ENCODE data around the gene PCSK2. TPM values are rescaled to one million over a fixed set of nuclear protein-coding genes. Genes with fewer than 3 reads are reported as not detected.

PCSK2 gene
- total and polyA plus RNA-seq, 4 donors: 0.13 to 2.2 TPM; not detected in 2

DNA sequence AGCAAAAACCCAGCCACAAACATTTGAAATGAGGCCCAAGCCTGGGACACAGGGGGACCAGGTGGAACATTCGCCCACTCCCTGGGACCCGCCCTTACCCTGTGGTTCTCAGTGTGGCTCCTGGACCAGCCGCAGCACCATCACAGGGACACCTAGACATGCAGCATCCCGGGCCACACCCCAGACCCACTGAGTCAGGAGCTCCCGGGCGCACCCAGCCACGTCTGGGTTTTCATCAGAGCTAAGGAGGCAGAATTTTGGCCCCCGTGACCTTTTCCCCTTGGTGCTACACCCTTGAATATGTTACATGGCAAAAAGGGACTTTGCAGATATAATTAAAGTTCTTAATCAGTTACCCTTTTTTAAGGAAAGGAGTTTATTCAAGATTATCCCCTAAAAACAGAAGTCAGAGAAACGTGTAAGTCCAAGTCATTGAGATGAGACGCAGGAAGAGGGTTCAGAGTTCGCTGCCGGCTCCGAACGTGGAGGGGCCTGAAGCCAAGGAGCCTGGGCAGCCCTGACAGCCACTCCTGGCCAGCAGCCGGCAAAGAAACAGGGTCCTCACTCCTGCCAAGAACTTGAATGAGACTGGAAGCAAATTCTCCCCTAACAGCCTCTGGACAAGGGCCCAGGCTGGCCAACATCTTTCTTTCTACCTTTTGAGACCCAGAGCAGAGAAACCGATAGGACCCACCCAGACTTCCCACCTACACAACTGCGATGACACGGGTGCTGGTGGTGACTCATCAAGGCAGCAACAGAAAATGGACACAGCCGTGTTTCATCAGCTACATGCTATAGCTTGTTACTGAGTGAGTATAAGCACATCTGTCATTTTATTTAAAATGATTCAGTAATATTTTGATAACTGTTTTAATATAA, 279.0 kb downstream of the PCSK2 start:
- WGBS, 2 donors: 76 to 77% methylated on average over 19 of the region's 19 CpGs
- Histone ChIP-seq H3K9me3 (ENCODE audit: control insufficient read depth, low read length) (no peaks in the 10 kb centered on the region), H3K36me3 (ENCODE audit: control insufficient read depth in 1 of 2, insufficient read depth in 2 of 2, low read length in 1 of 2) (no peaks in the 10 kb centered on the region), H3K27ac (ENCODE audit: low read depth in 1 of 2, low read length in 2 of 2) (no peak overlapping the region), H3K27me3 (ENCODE audit: control insufficient read depth in 1 of 2, insufficient read depth in 2 of 2, low read length in 1 of 2) (no peaks in the 10 kb centered on the region), H3K4me3 (ENCODE audit: low read length in 2 of 2) (no peak overlapping the region), H3K4me1 (ENCODE audit: control insufficient read depth in 1 of 2, insufficient read depth in 2 of 2, low read length in 2 of 2) (no peaks in the 10 kb centered on the region)
- DNase-seq (peak in 1 of 2 donors; percentile 55), ATAC-seq (ENCODE audit: low FRiP score) (peak; percentile 23)
- intact Hi-C loops (cut with DNase I): loop anchor here (2.0 to 10.0 kb wide), 7 partner anchors 109 to 491 kb away; no protein-coding TSS in a partner anchor

DNA sequence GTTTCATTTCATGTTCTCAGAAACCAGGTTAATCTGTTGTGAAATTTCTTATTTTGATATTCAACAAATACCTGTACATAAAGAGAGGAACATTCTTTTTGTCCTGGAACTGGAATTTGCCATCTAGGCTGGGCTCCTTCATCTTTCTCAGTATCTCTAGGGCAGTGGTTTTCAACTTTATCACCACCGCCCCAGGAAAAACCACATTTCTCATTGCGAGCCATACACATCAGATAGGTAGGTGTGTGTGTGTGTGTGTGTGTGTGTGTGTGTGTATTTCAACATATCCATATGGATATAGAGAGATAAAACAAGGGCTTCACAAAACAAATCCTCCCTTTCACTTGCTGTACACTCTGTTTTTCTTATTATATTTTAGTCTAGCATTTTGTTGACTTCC, 280.2 kb downstream of the PCSK2 start:
- Histone ChIP-seq H3K9me3 (ENCODE audit: control insufficient read depth, low read length) (no peaks in the 10 kb centered on the region), H3K27ac (ENCODE audit: low read depth in 1 of 2, low read length in 2 of 2) (no peak overlapping the region), H3K36me3 (ENCODE audit: control insufficient read depth in 1 of 2, insufficient read depth in 2 of 2, low read length in 1 of 2) (no peaks in the 10 kb centered on the region), H3K4me1 (ENCODE audit: control insufficient read depth in 1 of 2, insufficient read depth in 2 of 2, low read length in 2 of 2) (no peaks in the 10 kb centered on the region), H3K4me3 (ENCODE audit: low read length in 2 of 2) (no peak overlapping the region), H3K27me3 (ENCODE audit: control insufficient read depth in 1 of 2, insufficient read depth in 2 of 2, low read length in 1 of 2) (no peaks in the 10 kb centered on the region)
- intact Hi-C loops (cut with DNase I): loop anchor here (5.0 to 10.0 kb wide), 5 partner anchors 288 to 490 kb away; no protein-coding TSS in a partner anchor
- 93 to 100% methylated on average over 2 of the region's 2 CpGs for WGBS, 2 donors
- no peak for ATAC-seq (ENCODE audit: low FRiP score)
- no peak for DNase-seq

DNA sequence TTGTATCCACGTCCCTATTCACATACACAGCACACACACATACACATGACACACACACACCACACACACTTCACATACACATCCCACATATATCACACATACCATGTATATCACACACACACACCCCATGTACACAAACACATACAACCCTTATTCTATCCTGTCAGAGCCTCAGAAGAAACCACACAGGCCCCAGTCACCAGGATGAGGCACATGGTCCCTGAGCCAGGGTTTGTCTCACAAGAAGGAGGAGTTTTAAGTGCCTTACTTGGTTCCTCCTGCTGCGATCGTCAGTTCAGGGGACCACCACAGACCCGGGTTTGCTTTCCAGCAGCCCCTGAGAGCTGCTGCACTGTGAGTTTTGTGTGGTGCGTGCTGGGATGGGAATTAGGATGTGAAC, 280.7 kb downstream of the PCSK2 start:
- Histone ChIP-seq H3K27ac (ENCODE audit: low read depth in 1 of 2, low read length in 2 of 2) (no peak overlapping the region), H3K36me3 (ENCODE audit: control insufficient read depth in 1 of 2, insufficient read depth in 2 of 2, low read length in 1 of 2) (no peaks in the 10 kb centered on the region), H3K9me3 (ENCODE audit: control insufficient read depth, low read length) (no peaks in the 10 kb centered on the region), H3K27me3 (ENCODE audit: control insufficient read depth in 1 of 2, insufficient read depth in 2 of 2, low read length in 1 of 2) (no peaks in the 10 kb centered on the region), H3K4me1 (ENCODE audit: control insufficient read depth in 1 of 2, insufficient read depth in 2 of 2, low read length in 2 of 2) (no peaks in the 10 kb centered on the region), H3K4me3 (ENCODE audit: low read length in 2 of 2) (no peak overlapping the region)
- DNase-seq (no peak), ATAC-seq (ENCODE audit: low FRiP score) (no peak)
- intact Hi-C loops (cut with DNase I): loop anchor here (5.0 to 10.0 kb wide), 5 partner anchors 287 to 490 kb away; no protein-coding TSS in a partner anchor
- WGBS, 2 donors: 90% methylated on average over 5 of the region's 5 CpGs

DNA sequence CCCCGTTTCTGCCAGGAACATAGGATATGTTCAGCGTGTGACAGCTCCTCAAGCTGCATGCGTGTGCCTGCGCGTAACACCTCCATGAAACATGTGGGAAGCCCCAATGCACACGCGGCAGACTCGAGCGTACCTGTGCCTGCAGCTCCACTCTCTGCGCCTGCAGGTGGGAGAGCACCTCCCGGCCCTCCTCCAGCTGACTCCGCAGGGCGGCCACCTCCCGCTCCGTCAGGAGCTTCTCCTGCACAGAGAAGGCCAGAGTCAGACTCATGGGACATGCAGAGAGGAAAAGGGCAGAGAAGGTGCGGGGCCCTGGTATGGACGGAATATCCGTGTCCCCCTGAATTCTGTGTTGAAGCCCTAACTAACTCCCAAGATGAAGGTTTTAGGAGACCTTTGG, 281.9 kb downstream of the PCSK2 start:
- Histone ChIP-seq H3K36me3 (ENCODE audit: control insufficient read depth in 1 of 2, insufficient read depth in 2 of 2, low read length in 1 of 2) (no peaks in the 10 kb centered on the region), H3K4me1 (ENCODE audit: control insufficient read depth in 1 of 2, insufficient read depth in 2 of 2, low read length in 2 of 2) (no peaks in the 10 kb centered on the region), H3K9me3 (ENCODE audit: control insufficient read depth, low read length) (no peaks in the 10 kb centered on the region), H3K4me3 (ENCODE audit: low read length in 2 of 2) (no peak overlapping the region), H3K27ac (ENCODE audit: low read depth in 1 of 2, low read length in 2 of 2) (no peak overlapping the region), H3K27me3 (ENCODE audit: control insufficient read depth in 1 of 2, insufficient read depth in 2 of 2, low read length in 1 of 2) (no peaks in the 10 kb centered on the region)
- DNase-seq (no peak), ATAC-seq (ENCODE audit: low FRiP score) (no peak)
- 96 to 97% methylated on average over 18 of the region's 18 CpGs for WGBS, 2 donors
- intact Hi-C loops (cut with DNase I): loop anchor here (5.0 to 10.0 kb wide), 5 partner anchors 286 to 489 kb away; no protein-coding TSS in a partner anchor

DNA sequence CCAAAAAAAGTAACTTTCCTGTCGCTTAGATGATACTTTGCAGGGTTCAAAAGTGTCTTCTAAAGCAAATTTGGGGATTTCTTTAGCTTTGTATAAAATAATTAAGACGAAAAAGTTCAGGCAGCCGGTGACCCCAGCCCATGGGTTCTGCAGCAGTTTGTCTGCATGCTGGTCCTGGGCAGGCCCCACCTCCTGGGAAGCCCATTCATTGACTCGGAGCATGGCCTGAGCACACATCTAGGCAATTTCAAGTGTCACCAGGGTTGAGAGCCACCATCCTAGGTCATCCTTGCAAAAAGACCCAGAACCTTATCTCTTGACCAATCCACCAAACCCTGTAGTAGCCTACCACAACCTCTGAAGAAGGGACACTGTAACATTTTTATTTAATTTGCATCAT, 283.7 kb downstream of the PCSK2 start:
- WGBS, 2 donors: 56 to 81% methylated on average over 4 of the region's 4 CpGs
- DNase-seq (no peak), ATAC-seq (ENCODE audit: low FRiP score) (no peak)
- no peaks in the 10 kb centered on the region for H3K4me1 ChIP-seq (ENCODE audit: control insufficient read depth in 1 of 2, insufficient read depth in 2 of 2, low read length in 2 of 2)
- no peak overlapping the region for H3K4me3 ChIP-seq (ENCODE audit: low read length in 2 of 2)
- H3K36me3 ChIP-seq (ENCODE audit: control insufficient read depth in 1 of 2, insufficient read depth in 2 of 2, low read length in 1 of 2): no peaks in the 10 kb centered on the region
- no peak overlapping the region for H3K27ac ChIP-seq (ENCODE audit: low read depth in 1 of 2, low read length in 2 of 2)
- H3K27me3 ChIP-seq (ENCODE audit: control insufficient read depth in 1 of 2, insufficient read depth in 2 of 2, low read length in 1 of 2): no peaks in the 10 kb centered on the region
- intact Hi-C loops (cut with DNase I): no loop called here
- H3K9me3 ChIP-seq (ENCODE audit: control insufficient read depth, low read length): no peaks in the 10 kb centered on the region

DNA sequence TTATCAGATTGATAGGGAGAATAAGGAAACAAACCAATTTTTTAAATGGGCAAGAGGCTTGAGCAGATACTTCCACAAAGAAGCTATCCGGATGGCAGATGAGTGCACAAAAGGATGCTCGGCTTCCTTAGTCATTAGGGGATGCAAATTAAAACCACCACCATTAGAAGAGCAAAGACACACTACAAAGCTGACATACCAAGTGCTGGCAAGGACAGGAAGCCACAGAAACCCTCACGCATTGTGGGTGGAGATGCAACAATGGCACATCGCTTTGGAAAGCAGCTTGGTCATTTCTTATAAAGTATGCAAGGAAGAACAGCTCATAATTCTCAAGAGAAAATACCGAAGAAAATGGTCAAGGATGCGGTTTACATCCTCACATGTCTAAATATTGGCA, 284.6 kb downstream of the PCSK2 start:
- intact Hi-C loops (cut with DNase I): no loop called here
- DNase-seq (no peak), ATAC-seq (ENCODE audit: low FRiP score) (no peak)
- H3K4me3 ChIP-seq (ENCODE audit: low read length in 2 of 2): no peak overlapping the region
- WGBS, 2 donors: 89 to 91% methylated on average over 6 of the region's 6 CpGs
- H3K27me3 ChIP-seq (ENCODE audit: control insufficient read depth in 1 of 2, insufficient read depth in 2 of 2, low read length in 1 of 2): no peaks in the 10 kb centered on the region
- no peaks in the 10 kb centered on the region for H3K9me3 ChIP-seq (ENCODE audit: control insufficient read depth, low read length)
- no peaks in the 10 kb centered on the region for H3K4me1 ChIP-seq (ENCODE audit: control insufficient read depth in 1 of 2, insufficient read depth in 2 of 2, low read length in 2 of 2)
- H3K27ac ChIP-seq (ENCODE audit: low read depth in 1 of 2, low read length in 2 of 2): no peak overlapping the region
- H3K36me3 ChIP-seq (ENCODE audit: control insufficient read depth in 1 of 2, insufficient read depth in 2 of 2, low read length in 1 of 2): no peaks in the 10 kb centered on the region

DNA sequence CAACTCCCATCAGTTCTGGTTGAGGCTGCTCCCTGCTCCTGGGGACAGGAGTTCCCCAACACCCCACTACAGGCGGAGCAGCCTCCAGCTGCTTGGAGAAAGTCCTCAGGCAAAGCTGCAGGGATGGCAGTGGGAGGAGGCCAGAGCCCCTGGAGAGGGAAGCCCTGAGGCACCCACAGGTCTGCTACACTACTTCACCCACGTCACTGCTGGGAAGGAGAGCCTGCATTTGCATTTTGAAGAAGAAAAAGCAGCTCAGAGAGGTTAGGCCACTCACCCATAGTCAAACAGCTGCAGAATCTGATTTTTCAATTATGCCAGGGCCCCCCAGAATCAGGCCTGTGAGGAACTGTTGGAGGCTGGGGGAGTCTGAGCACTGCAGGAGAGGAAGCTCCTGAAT, 287.1 kb downstream of the PCSK2 start:
- WGBS, 2 donors: 95 to 96% methylated on average over 2 of the region's 2 CpGs
- no peak for ATAC-seq (ENCODE audit: low FRiP score)
- H3K27me3 ChIP-seq (ENCODE audit: control insufficient read depth in 1 of 2, insufficient read depth in 2 of 2, low read length in 1 of 2): no peaks in the 10 kb centered on the region

DNA sequence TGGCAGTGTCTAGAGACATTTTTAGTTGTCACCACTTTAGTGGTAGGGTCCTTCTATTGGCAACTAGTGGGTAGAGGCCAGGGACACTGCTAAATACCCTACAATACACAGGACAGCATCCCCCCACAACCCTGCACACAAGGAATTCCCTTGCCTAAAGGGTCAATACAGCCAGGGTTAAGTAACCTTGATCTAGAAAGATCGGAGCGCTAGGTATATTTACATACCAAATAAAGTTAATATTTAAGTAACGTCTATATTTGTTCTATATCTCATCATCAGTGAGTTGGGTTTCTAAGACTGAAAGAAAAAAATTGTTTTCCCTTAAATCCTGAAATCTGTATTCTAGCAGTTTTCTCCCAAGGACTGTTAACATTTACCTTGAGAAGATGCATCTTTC, 288.2 kb downstream of the PCSK2 start:
- H3K4me3 ChIP-seq (ENCODE audit: low read length in 2 of 2): no peak overlapping the region
- WGBS, 2 donors: 92 to 93% methylated on average over 3 of the region's 3 CpGs
- no peaks in the 10 kb centered on the region for H3K9me3 ChIP-seq (ENCODE audit: control insufficient read depth, low read length)
- intact Hi-C loops (cut with DNase I): no loop called here
- DNase-seq: no peak
- no peaks in the 10 kb centered on the region for H3K36me3 ChIP-seq (ENCODE audit: control insufficient read depth in 1 of 2, insufficient read depth in 2 of 2, low read length in 1 of 2)
- no peaks in the 10 kb centered on the region for H3K27me3 ChIP-seq (ENCODE audit: control insufficient read depth in 1 of 2, insufficient read depth in 2 of 2, low read length in 1 of 2)
- ATAC-seq (ENCODE audit: low FRiP score): no peak
- H3K4me1 ChIP-seq (ENCODE audit: control insufficient read depth in 1 of 2, insufficient read depth in 2 of 2, low read length in 2 of 2): no peaks in the 10 kb centered on the region
- no peak overlapping the region for H3K27ac ChIP-seq (ENCODE audit: low read depth in 1 of 2, low read length in 2 of 2)

More for the DNA sequence above, 287.1 kb downstream of the PCSK2 start:
- intact Hi-C loops (cut with DNase I): no loop called here
- Histone ChIP-seq H3K4me1 (ENCODE audit: control insufficient read depth in 1 of 2, insufficient read depth in 2 of 2, low read length in 2 of 2) (no peaks in the 10 kb centered on the region), H3K36me3 (ENCODE audit: control insufficient read depth in 1 of 2, insufficient read depth in 2 of 2, low read length in 1 of 2) (no peaks in the 10 kb centered on the region), H3K9me3 (ENCODE audit: control insufficient read depth, low read length) (no peaks in the 10 kb centered on the region), H3K4me3 (ENCODE audit: low read length in 2 of 2) (no peak overlapping the region), H3K27ac (ENCODE audit: low read depth in 1 of 2, low read length in 2 of 2) (no peak overlapping the region)
- no peak for DNase-seq
